Colonic mucosa (tissue), 4 donors: ENCODE measurements around the gene SLIT1. TPM values are rescaled to one million over a fixed set of nuclear protein-coding genes. Genes with fewer than 3 reads are reported as not detected.
A peak's percentile ranks its signal among the peaks of the same experiment; 100 is the strongest.
"Not testable (repeated sequence)": the region's sequence is repeated elsewhere in the genome, so short reads cannot be mapped to it uniquely, and the experiment has no call there.

Experiments used
- DNase-seq: peaks from one replicate; pipeline ENCODE4 v3.0.0-alpha.2; 2020
- H3K27ac ChIP-seq: fragments of 200-600 bp; one replicate; pipeline ENCODE4 v1.8.0; 2021
- H3K27me3 ChIP-seq: fragments of 200-600 bp; one replicate; pipeline ENCODE4 v1.8.0; 2021
- H3K36me3 ChIP-seq: fragments of 200-600 bp; one replicate; pipeline ENCODE4 v1.8.0; 2021
- H3K4me1 ChIP-seq: fragments of 200-600 bp; one replicate; pipeline ENCODE4 v1.8.0; 2021; ENCODE audit warnings: mild to moderate bottlenecking
- H3K4me3 ChIP-seq: fragments of 200-600 bp; one replicate; pipeline ENCODE4 v1.8.0; 2021
- H3K9ac ChIP-seq, 2 donors: one replicate each; pipeline ENCODE4 v1.7.0; 2013; ENCODE audit warnings: control low read depth in 2 of 2, low read depth in 2 of 2, low read length in 2 of 2
- H3K9me3 ChIP-seq: fragments of 200-600 bp; one replicate; pipeline ENCODE4 v1.8.0; 2021
- intact Hi-C: fragments of 100-400 bp; cut with DNase I; formaldehyde crosslinking; loops from one replicate; pipeline ENCODE4 v1.14.1; 2022
- total RNA-seq, 2 donors: library from RNA; stranded (reverse); fragmentation: NEBNext Ultra II Directional in 1 of 2; extraction: Animal tissue kit (Norgen Biotek cat#: 25700) in 1 of 2; gene quantifications; one replicate each; pipeline ENCODE4 v1.2.1, GENCODE V29; 2021
- TF ChIP-seq, protein P1 (sequence below): fragments of 200-600 bp; IDR thresholded peaks from one replicate; pipeline ENCODE4 v1.8.0; 2022; ENCODE audit warnings: antibody characterized with exemption, mild to moderate bottlenecking
- donor health status: healthy.
- donor health status: DM: no; HTN: no; CAD: no.
- donor health status: DM: no; HTN: no; CAD: no.

The SLIT1 gene
- total RNA-seq, 2 donors from 2014 or later = 0.17 to 0.24 TPM

DNA sequence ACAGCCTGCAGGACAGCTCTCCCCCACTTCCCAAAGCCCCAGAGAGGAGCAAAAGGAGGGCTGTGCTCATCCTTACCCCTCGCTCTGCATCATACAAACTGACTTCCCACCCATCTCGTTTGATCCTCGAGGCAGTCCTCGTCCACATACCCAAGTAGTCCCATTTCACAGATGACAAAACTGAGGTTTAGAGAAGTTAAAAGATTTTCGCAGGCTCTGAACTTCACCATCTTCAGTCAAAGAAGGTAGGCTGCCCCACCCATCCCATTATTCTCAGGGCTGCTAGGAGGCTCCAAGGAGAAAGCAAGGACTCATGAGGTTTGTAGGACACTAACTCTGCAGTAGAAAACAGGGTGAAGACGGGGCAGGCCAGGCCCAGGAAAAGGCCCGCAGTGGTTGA, 147.1 kb downstream of the SLIT1 start:
- Histone ChIP-seq H3K9ac (no peak overlapping the region), H3K27ac (no peak overlapping the region), H3K36me3 (no peaks in the 10 kb centered on the region), H3K4me1 (no peaks in the 10 kb centered on the region), H3K27me3 (no peaks in the 10 kb centered on the region), H3K4me3 (no peak overlapping the region), H3K9me3 (no peaks in the 10 kb centered on the region)
- no peak for DNase-seq
- intact Hi-C loops = loop anchor here (10.0 kb wide), 1 partner anchor 274 kb away; no protein-coding TSS in a partner anchor
- TF ChIP-seq, protein P1, sequence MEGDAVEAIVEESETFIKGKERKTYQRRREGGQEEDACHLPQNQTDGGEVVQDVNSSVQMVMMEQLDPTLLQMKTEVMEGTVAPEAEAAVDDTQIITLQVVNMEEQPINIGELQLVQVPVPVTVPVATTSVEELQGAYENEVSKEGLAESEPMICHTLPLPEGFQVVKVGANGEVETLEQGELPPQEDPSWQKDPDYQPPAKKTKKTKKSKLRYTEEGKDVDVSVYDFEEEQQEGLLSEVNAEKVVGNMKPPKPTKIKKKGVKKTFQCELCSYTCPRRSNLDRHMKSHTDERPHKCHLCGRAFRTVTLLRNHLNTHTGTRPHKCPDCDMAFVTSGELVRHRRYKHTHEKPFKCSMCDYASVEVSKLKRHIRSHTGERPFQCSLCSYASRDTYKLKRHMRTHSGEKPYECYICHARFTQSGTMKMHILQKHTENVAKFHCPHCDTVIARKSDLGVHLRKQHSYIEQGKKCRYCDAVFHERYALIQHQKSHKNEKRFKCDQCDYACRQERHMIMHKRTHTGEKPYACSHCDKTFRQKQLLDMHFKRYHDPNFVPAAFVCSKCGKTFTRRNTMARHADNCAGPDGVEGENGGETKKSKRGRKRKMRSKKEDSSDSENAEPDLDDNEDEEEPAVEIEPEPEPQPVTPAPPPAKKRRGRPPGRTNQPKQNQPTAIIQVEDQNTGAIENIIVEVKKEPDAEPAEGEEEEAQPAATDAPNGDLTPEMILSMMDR = no peak

- H3K4me1 ChIP-seq = no peaks in the 10 kb centered on the region
- no peaks in the 10 kb centered on the region for H3K27me3 ChIP-seq
- H3K4me3 ChIP-seq = peak overlapping the region; percentile 37
- no peaks in the 10 kb centered on the region for H3K9me3 ChIP-seq
- H3K27ac ChIP-seq = no peak overlapping the region
- H3K36me3 ChIP-seq = no peaks in the 10 kb centered on the region
- intact Hi-C loops = loop anchor here (10.0 kb wide), 1 partner anchor 273 kb away; no protein-coding TSS in a partner anchor
- DNase-seq = peak; percentile 89
- TF ChIP-seq, protein P1 = peak; percentile 89
- H3K9ac ChIP-seq = peak overlapping the region; percentile 52 to 68
Observed at GRCh38 chr10:97037365-97038361, 148.1 kb downstream of the SLIT1 start.

DNA sequence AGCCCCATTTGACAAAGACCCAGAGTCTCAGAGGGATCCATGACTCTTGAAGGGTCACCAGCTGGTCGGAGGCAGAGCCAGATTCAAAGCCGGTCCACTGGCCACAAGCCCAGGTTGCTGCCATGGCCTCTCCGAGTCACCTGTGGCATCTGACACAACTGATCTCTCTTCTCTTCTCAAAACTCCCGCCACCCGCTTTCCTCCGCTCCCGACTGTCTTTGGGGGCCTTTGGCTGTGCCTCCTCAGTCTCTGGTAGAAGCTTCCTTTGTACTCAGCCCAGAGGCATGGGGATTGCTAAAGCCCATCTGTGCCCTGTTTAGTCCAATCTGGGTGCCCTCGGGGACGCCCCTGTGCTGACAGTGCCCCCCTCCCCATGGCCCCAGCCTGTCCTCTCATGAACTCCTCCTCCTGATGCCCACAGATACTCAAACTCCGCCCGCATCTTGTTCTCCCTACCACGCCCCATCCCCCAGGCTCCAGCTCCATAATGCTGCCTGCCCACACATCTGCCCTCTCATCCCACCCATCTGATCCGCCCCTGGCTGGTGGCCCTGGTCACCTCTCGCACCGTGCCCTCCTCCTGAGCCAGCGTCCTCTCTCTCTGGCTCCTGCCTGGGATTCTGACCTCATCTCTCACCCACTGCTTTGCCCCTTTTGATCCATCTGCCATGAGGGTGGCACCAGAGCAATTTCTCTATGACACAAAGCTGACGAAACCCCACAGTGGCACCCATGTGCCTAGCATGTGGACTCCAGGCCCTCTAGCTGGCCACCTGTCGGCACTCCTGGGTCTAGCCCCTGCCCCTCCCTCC, 150.6 kb downstream of the SLIT1 start:
- Histone ChIP-seq H3K4me3 (no peak overlapping the region), H3K9ac (no peak overlapping the region), H3K27me3 (no peaks in the 10 kb centered on the region), H3K9me3 (no peaks in the 10 kb centered on the region), H3K4me1 (no peaks in the 10 kb centered on the region), H3K36me3 (no peaks in the 10 kb centered on the region), H3K27ac (no peak overlapping the region)
- intact Hi-C loops = loop anchor here (10.0 kb wide), 1 partner anchor 270 kb away; no protein-coding TSS in a partner anchor
- no peak for DNase-seq
- TF ChIP-seq, protein P1 = no peak

DNA sequence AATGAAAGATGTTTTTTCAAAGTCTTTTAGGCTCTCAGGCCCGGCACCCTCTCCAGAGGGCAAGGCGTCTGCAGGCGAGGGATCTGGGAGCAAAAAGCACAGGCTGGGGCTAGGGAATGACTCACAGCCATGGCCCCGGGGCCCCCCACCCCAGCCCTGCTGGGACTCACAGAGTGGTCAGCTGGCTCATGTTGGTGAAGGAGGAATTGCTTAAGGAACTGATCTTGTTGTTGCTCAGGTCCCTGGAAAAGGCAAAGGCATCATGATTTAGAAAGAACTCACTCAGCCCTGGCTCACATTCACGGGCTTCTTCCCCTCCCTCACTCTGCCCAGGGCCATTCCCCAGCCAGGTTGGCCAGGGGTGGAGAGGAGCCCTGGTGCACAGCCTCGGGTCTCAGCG, 151.5 kb downstream of the SLIT1 start:
- H3K9ac ChIP-seq = no peak overlapping the region

GRCh38 chr10:97033841-97034240, 151.9 kb downstream of the SLIT1 start:
- H3K9me3 ChIP-seq, H3K27ac ChIP-seq, H3K4me1 ChIP-seq, H3K9ac ChIP-seq, DNase-seq, H3K36me3 ChIP-seq, H3K4me3 ChIP-seq, H3K27me3 ChIP-seq: not testable (repeated sequence)
- intact Hi-C loops = loop anchor here (10.0 kb wide), 1 partner anchor 269 kb away; no protein-coding TSS in a partner anchor

More for the DNA sequence above, 151.5 kb downstream of the SLIT1 start:
- Histone ChIP-seq H3K27me3 (no peaks in the 10 kb centered on the region), H3K9me3 (no peaks in the 10 kb centered on the region), H3K36me3 (no peaks in the 10 kb centered on the region), H3K27ac (no peak overlapping the region), H3K4me1 (no peaks in the 10 kb centered on the region), H3K4me3 (no peak overlapping the region)
- intact Hi-C loops = loop anchor here (10.0 kb wide), 1 partner anchor 270 kb away; no protein-coding TSS in a partner anchor
- no peak for DNase-seq
- TF ChIP-seq, protein P1 = no peak
